Stomach (tissue), 4 donors: Measurements from ENCODE around the gene ANKS1B.

Source experiments
- CTCF ChIP-seq, 7 experiments: fragments of 450-650 bp in 4 of 7; fragments of 200-600 bp in 3 of 7; sonication (generic) in 3 of 7; IDR thresholded peaks; one replicate each; pipeline ENCODE4 v1.5.1; 2016 to 2019; ENCODE audit warnings: antibody characterized with exemption in 7 of 7, control low read depth in 2 of 7, mild to moderate bottlenecking in 1 of 7
- EP300 ChIP-seq: sonication (generic); formaldehyde crosslinking; IDR thresholded peaks from one replicate; pipeline ENCODE4 v1.6.1; 2017; ENCODE audit warnings: antibody characterized with exemption
- POLR2A ChIP-seq, 4 donors: fragments of 450-650 bp; IDR thresholded peaks; one replicate each; pipeline ENCODE4 v1.6.1; 2016; ENCODE audit warnings: antibody characterized with exemption in 4 of 4, control low read depth in 2 of 4, mild to moderate bottlenecking in 1 of 4, moderate library complexity in 1 of 4

- TF ChIP-seq CTCF (IDR thresholded peaks at IDR 0.05) (no peak), POLR2A (IDR thresholded peaks at IDR 0.05) (no peak), EP300 (no peak)
Observed at GRCh38 chr12:99745895-99746294, 238.8 kb downstream of the ANKS1B start.
